Activated CD8-positive, alpha-beta T cell treated with anti-CD3 and anti-CD28 coated beads for 36 hours (primary cell): Measurements from ENCODE around the gene SEC14L2. TPM values are rescaled to one million over a fixed set of nuclear protein-coding genes. Genes with fewer than 3 reads are reported as not detected.
A peak's percentile ranks its signal among the peaks of the same experiment; 100 is the strongest.
"Not testable (repeated sequence)": the region's sequence is repeated elsewhere in the genome, so short reads cannot be mapped to it uniquely, and the experiment has no call there.

Experiments
- ATAC-seq: fragments of 200-7000 bp; cut with Tn5 transposase; one replicate; pipeline ENCODE4 v1.10.0; 2021; ENCODE audit warnings: mild to moderate bottlenecking, moderate library complexity
- CTCF ChIA-PET: fragments of 350-600 bp; sonication (Branson Sonifier 250); formaldehyde crosslinking; loops from one replicate; lab custom pipeline; 2021; ENCODE audit warnings: antibody characterized with exemption; lab: Charles Lee
- POLR2A ChIA-PET: fragments of 350-600 bp; sonication (Branson Sonifier 250); formaldehyde crosslinking; loops from one replicate; lab custom pipeline; 2021; ENCODE audit warnings: antibody characterized with exemption; lab: Charles Lee
- DNase-seq: peaks from one replicate; pipeline ENCODE4 v3.0.0-alpha.2; 2020
- H3K27ac Mint-ChIP-seq: one replicate; pipeline ENCODE4 v1.8.0; 2021; ENCODE audit warnings: mild to moderate bottlenecking, mixed read lengths
- H3K27me3 Mint-ChIP-seq: one replicate; pipeline ENCODE4 v1.8.0; 2021; ENCODE audit warnings: mixed read lengths
- H3K36me3 Mint-ChIP-seq: one replicate; pipeline ENCODE4 v1.8.0; 2021; ENCODE audit warnings: low read depth, mixed read lengths
- H3K4me1 Mint-ChIP-seq: one replicate; pipeline ENCODE4 v1.8.0; 2021; ENCODE audit warnings: low read depth, mixed read lengths
- H3K4me3 Mint-ChIP-seq: one replicate; pipeline ENCODE4 v1.8.0; 2021; ENCODE audit warnings: mild to moderate bottlenecking, moderate library complexity, mixed read lengths
- H3K9me3 Mint-ChIP-seq: one replicate; pipeline ENCODE4 v1.8.0; 2021; ENCODE audit warnings: mixed read lengths
- CTCF ChIP-seq: fragments of 200-600 bp; IDR thresholded peaks from one replicate; pipeline ENCODE4 v1.8.0; 2022; ENCODE audit warnings: antibody characterized with exemption, mild to moderate bottlenecking
- intact Hi-C: fragments of 100-400 bp; cut with micrococcal nuclease; formaldehyde crosslinking; loops from one replicate; pipeline ENCODE4 v1.10.0; 2022
- total RNA-seq, 2 experiments: library from RNA; stranded (reverse); gene quantifications; one replicate each; pipeline ENCODE4 v1.2.3, GENCODE V29; 2021

SEC14L2 gene
- total RNA-seq, 2 experiments from 2014 or later, result 15.1 to 15.4 TPM

GRCh38 chr22:30400159-30400558 lies 3.3 kb downstream of the SEC14L2 start:
- intact Hi-C loops, result no loop called here
- ChIA-PET CTCF (interaction anchor here (0.9 to 21.0 kb wide), 3 partner anchors 13 to 108 kb away, joined by 3 to 472 read pairs (median 5); partner anchors contain the start of genes CASTOR1 and RNF215), POLR2A (interaction anchor here (6.3 kb wide), 1 partner anchor 22 kb away, joined by 48 read pairs; the partner anchor contains the start of gene MTFP1)
- peaks cover 11% of the 10 kb centered on the region for H3K36me3 Mint-ChIP-seq
- ATAC-seq (no peak), DNase-seq (no peak)
- no peaks in the 10 kb centered on the region for H3K9me3 Mint-ChIP-seq
- H3K27me3 Mint-ChIP-seq, result no peaks in the 10 kb centered on the region
- H3K4me1 Mint-ChIP-seq, result peaks cover 35% of the 10 kb centered on the region
- no peak for TF ChIP-seq CTCF
- peak overlapping the region; percentile 52 for H3K27ac Mint-ChIP-seq
- H3K4me3 Mint-ChIP-seq, result no peak overlapping the region

GRCh38 chr22:30401024-30401423 lies 4.2 kb downstream of the SEC14L2 start:
- ChIA-PET CTCF (interaction anchor here (0.9 kb wide), 1 partner anchor 14 kb away, joined by 3 read pairs; the partner anchor contains the start of gene RNF215), POLR2A (interaction anchor here (1.0 kb wide), 1 partner anchor 24 kb away, joined by 3 read pairs; the partner anchor contains the start of gene MTFP1)
- H3K36me3 Mint-ChIP-seq, result peaks cover 11% of the 10 kb centered on the region
- H3K9me3 Mint-ChIP-seq, DNase-seq, ATAC-seq, H3K27ac Mint-ChIP-seq, H3K4me3 Mint-ChIP-seq, H3K27me3 Mint-ChIP-seq, intact Hi-C loops: not testable (repeated sequence)
- H3K4me1 Mint-ChIP-seq, result peaks cover 32% of the 10 kb centered on the region

- no peaks in the 10 kb centered on the region for H3K27me3 Mint-ChIP-seq
- ATAC-seq (no peak), DNase-seq (no peak)
- CTCF ChIA-PET, result interaction anchor here (0.9 to 1.7 kb wide), 3 partner anchors 11 to 114 kb away, joined by 3 to 8 read pairs (median 4); no protein-coding TSS in a partner anchor
- H3K4me1 Mint-ChIP-seq, result peaks cover 27% of the 10 kb centered on the region
- intact Hi-C loops, result no loop called here
- H3K36me3 Mint-ChIP-seq, result peaks cover 15% of the 10 kb centered on the region
- no peak for TF ChIP-seq CTCF
- POLR2A ChIA-PET, result interaction anchor here (0.6 to 1.4 kb wide), 4 partner anchors 9 to 798 kb away, joined by 3 to 5 read pairs (median 4); partner anchors contain the start of gene MTFP1
- H3K27ac Mint-ChIP-seq, result peak overlapping the region; percentile 49
- H3K4me3 Mint-ChIP-seq, result no peak overlapping the region
- H3K9me3 Mint-ChIP-seq, result no peaks in the 10 kb centered on the region
Measured at GRCh38 chr22:30402028-30402765, 5.4 kb downstream of the SEC14L2 start.

GRCh38 chr22:30402766-30403104 lies 5.9 kb downstream of the SEC14L2 start:
- H3K4me1 Mint-ChIP-seq, result peaks cover 25% of the 10 kb centered on the region
- H3K27ac Mint-ChIP-seq, H3K4me3 Mint-ChIP-seq, DNase-seq, ATAC-seq, H3K27me3 Mint-ChIP-seq, intact Hi-C loops, H3K9me3 Mint-ChIP-seq: not testable (repeated sequence)
- H3K36me3 Mint-ChIP-seq, result peaks cover 15% of the 10 kb centered on the region
- POLR2A ChIA-PET, result interaction anchor here (1.4 kb wide), 1 partner anchor 8 kb away, joined by 5 read pairs; no protein-coding TSS in a partner anchor
- CTCF ChIA-PET, result interaction anchor here (0.9 to 1.7 kb wide), 3 partner anchors 12 to 115 kb away, joined by 3 to 8 read pairs (median 4); no protein-coding TSS in a partner anchor

- no peak overlapping the region for H3K27ac Mint-ChIP-seq
- no peaks in the 10 kb centered on the region for H3K9me3 Mint-ChIP-seq
- H3K4me3 Mint-ChIP-seq, result no peak overlapping the region
- H3K4me1 Mint-ChIP-seq, result peaks cover 15% of the 10 kb centered on the region
- no peak for TF ChIP-seq CTCF
- ChIA-PET CTCF (no interaction called here), POLR2A (interaction anchor here (1.1 kb wide), 1 partner anchor 153 kb away, joined by 3 read pairs; no protein-coding TSS in a partner anchor)
- DNase-seq, result no peak
- ATAC-seq, result no peak
- intact Hi-C loops, result no loop called here
- H3K36me3 Mint-ChIP-seq, result peaks cover 15% of the 10 kb centered on the region
- no peaks in the 10 kb centered on the region for H3K27me3 Mint-ChIP-seq
Measured at GRCh38 chr22:30404307-30404706, 7.5 kb downstream of the SEC14L2 start.
